NCI-H748 (cell line): ENCODE results near the gene MEGF11.

Source experiments
- DNase-seq: peaks from one replicate; lab custom pipeline; 2025; ENCODE audit not compliant: unreplicated experiment; lab: John Stamatoyannopoulos, UW

Gene MEGF11

GRCh38 chr15:66147440-66147839 is 106.1 kb downstream of the MEGF11 start:
- DNase-seq, result no peak

- DNase-seq, result peak; percentile 93
Measured at GRCh38 chr15:66145726-66146182, 107.8 kb downstream of the MEGF11 start.

- no peak for DNase-seq
Measured at GRCh38 chr15:66144978-66145725, 108.4 kb downstream of the MEGF11 start.

GRCh38 chr15:66142285-66142684 is 111.3 kb downstream of the MEGF11 start:
- no peak for DNase-seq

GRCh38 chr15:66139591-66140207 is 113.9 kb downstream of the MEGF11 start:
- peak; percentile 49 for DNase-seq

- DNase-seq, result peak; percentile 74
Measured at GRCh38 chr15:66138892-66139590, 114.5 kb downstream of the MEGF11 start.

- peak; percentile 59 for DNase-seq
Measured at GRCh38 chr15:66138096-66138783, 115.3 kb downstream of the MEGF11 start.

GRCh38 chr15:66136948-66137347 is 116.6 kb downstream of the MEGF11 start:
- DNase-seq, result no peak

GRCh38 chr15:66135664-66136063 is 117.9 kb downstream of the MEGF11 start:
- no peak for DNase-seq

- no peak for DNase-seq
Measured at GRCh38 chr15:66134284-66134683, 119.3 kb downstream of the MEGF11 start.

- no peak for DNase-seq
Measured at GRCh38 chr15:66133247-66133885, 120.2 kb downstream of the MEGF11 start.

- DNase-seq, result no peak
Measured at GRCh38 chr15:66132251-66132816, 121.2 kb downstream of the MEGF11 start.

- no peak for DNase-seq
Measured at GRCh38 chr15:66131831-66132230, 121.7 kb downstream of the MEGF11 start.

GRCh38 chr15:66131200-66131599 is 122.3 kb downstream of the MEGF11 start:
- DNase-seq, result no peak

GRCh38 chr15:66130496-66131034 is 123.0 kb downstream of the MEGF11 start:
- no peak for DNase-seq

- no peak for DNase-seq
Measured at GRCh38 chr15:66129586-66129985, 124.0 kb downstream of the MEGF11 start.

GRCh38 chr15:66128116-66128680 is 125.4 kb downstream of the MEGF11 start:
- no peak for DNase-seq

GRCh38 chr15:66126456-66126855 is 127.1 kb downstream of the MEGF11 start:
- DNase-seq, result no peak

- no peak for DNase-seq
Measured at GRCh38 chr15:66126031-66126441, 127.5 kb downstream of the MEGF11 start.

- peak; percentile 4 for DNase-seq
Measured at GRCh38 chr15:66124651-66125050, 128.9 kb downstream of the MEGF11 start.
